Heart left ventricle (tissue), 13 donors: Measurements from ENCODE around the gene PHKG2.

Experiments
- POLR2A ChIP-seq, 2 donors: fragments of 450-650 bp; IDR thresholded peaks; one replicate each; pipeline ENCODE4 v1.6.1; 2017; ENCODE audit warnings: antibody characterized with exemption in 2 of 2, mild to moderate bottlenecking in 2 of 2, moderate library complexity in 2 of 2
- TF ChIP-seq, protein P1 (sequence below), 12 donors: fragments of 200-600 bp; sonication (generic) in 4 of 12; IDR thresholded peaks; one replicate each; pipeline versions ENCODE4 v1.5.0 to v1.8.0; 2018 to 2022; ENCODE audit warnings: antibody characterized with exemption in 12 of 12, mild to moderate bottlenecking in 5 of 12
- donor health status: ischemic (EF 13 %, LVEDD 7.1; RV severe dilation, severe dysfunction).
- donor health status: DM: no; HTN: yes; CAD: no.
- donor health status: DM: no; HTN: no; CAD: no.
- donor health status: ischemic (EF 25% LVEDD 6.9; RV normal size, moderate dysfunction).
- donor health status: ischemic (EF 25% LVEDD 5.7; RV mildly dilated, moderate dysfunction).
- donor health status: ischemic (EF 35%, LVEDD 5.7; RV mildly dilated, moderate dysfunction).
- donor health status: nonischemic (EF 11% LVEDD 7.7; RV severe dilation, severe dysfunction).
- donor health status: DM: yes; HTN: yes; CAD: no.
- donor health status: PGD.
- donor health status: ischemic (EF 29% LVEDD 5.4; RV normal size, mild dysfunction).
- donor health status: nonischemic (EF 23%, LVEDD 6.1; RV moderate dilation, normal function).

DNA sequence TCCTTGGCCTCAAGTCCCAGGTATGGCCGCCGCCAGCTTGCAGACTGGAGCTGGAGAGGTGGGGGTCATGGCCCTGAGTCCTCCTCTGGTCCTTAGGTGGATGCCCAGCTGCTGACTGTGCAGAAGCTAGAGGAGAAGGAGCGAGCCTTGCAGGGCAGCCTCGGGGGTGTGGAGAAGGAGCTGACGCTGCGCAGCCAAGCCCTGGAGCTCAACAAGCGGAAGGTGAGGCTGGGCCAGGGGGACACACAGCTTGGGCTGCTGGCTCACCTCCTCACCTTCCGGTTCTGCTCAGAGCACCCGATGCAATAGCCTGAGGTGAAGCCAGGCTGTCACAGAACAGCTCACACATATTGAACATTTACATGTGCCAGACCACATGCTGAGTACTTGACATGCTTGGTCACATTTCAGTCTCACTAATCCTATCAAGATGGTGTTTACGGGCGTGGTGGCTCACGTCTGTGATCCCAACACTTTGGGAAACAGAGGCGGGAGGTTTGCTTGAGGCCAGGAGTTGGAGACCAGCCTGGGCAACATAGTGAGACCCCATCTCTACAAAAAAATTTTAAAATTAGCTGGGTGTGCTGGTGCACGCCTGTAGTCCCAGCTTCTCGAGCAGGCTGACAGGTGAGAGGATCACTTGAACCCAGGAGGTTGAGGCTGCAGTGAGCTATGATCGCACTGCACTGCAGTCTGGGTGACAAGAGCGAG, 21.3 kb downstream of the PHKG2 start:
- TF ChIP-seq POLR2A (IDR thresholded peaks at IDR 0.05), result no peak
- TF ChIP-seq, protein P1, sequence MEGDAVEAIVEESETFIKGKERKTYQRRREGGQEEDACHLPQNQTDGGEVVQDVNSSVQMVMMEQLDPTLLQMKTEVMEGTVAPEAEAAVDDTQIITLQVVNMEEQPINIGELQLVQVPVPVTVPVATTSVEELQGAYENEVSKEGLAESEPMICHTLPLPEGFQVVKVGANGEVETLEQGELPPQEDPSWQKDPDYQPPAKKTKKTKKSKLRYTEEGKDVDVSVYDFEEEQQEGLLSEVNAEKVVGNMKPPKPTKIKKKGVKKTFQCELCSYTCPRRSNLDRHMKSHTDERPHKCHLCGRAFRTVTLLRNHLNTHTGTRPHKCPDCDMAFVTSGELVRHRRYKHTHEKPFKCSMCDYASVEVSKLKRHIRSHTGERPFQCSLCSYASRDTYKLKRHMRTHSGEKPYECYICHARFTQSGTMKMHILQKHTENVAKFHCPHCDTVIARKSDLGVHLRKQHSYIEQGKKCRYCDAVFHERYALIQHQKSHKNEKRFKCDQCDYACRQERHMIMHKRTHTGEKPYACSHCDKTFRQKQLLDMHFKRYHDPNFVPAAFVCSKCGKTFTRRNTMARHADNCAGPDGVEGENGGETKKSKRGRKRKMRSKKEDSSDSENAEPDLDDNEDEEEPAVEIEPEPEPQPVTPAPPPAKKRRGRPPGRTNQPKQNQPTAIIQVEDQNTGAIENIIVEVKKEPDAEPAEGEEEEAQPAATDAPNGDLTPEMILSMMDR (IDR thresholded peaks at IDR 0.05), result no peak
